ENCODE data around the gene TMEM120B.
A peak's percentile ranks its signal among the peaks of the same experiment; 100 is the strongest.
"Not testable (repeated sequence)": the region's sequence is repeated elsewhere in the genome, so short reads cannot be mapped to it uniquely, and the experiment has no call there.

The TMEM120B gene

GRCh38 chr12:121754836-121755235 is 42.3 kb downstream of the TMEM120B start:
- no peak overlapping the region for H3K4me3 ChIP-seq (ENCODE audit: low read length)
- TF ChIP-seq, protein P1, sequence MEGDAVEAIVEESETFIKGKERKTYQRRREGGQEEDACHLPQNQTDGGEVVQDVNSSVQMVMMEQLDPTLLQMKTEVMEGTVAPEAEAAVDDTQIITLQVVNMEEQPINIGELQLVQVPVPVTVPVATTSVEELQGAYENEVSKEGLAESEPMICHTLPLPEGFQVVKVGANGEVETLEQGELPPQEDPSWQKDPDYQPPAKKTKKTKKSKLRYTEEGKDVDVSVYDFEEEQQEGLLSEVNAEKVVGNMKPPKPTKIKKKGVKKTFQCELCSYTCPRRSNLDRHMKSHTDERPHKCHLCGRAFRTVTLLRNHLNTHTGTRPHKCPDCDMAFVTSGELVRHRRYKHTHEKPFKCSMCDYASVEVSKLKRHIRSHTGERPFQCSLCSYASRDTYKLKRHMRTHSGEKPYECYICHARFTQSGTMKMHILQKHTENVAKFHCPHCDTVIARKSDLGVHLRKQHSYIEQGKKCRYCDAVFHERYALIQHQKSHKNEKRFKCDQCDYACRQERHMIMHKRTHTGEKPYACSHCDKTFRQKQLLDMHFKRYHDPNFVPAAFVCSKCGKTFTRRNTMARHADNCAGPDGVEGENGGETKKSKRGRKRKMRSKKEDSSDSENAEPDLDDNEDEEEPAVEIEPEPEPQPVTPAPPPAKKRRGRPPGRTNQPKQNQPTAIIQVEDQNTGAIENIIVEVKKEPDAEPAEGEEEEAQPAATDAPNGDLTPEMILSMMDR (IDR thresholded peaks at IDR 0.05; ENCODE audit: insufficient read depth, low read depth, low read length, missing control alignments): no peak
- no peak for DNase-seq (ENCODE audit: low read depth)

- TF ChIP-seq, protein P1 (IDR thresholded peaks at IDR 0.05; ENCODE audit: insufficient read depth, low read depth, low read length, missing control alignments): no peak
Observed at GRCh38 chr12:121755591-121755990, 43.0 kb downstream of the TMEM120B start.

DNA sequence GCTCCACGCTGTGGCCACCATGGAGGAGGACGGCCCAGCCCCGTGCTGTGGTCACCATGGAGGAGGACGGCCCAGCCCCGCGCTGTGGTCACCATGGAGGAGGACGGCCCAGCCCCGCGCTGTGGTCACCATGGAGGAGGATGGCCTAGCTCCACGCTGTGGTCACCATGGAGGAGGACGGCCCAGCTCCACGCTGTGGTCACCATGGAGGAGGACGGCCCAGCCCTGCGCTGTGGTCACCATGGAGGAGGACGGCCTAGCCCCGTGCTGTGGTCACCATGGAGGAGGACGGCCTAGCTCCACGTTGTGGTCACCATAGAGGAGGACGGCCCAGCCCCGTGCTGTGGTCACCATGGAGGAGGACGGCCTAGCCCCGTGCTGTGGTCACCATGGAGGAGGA is 46.0 kb downstream of the TMEM120B start:
- H3K4me3 ChIP-seq (ENCODE audit: low read length); DNase-seq (ENCODE audit: low read depth): not testable (repeated sequence)

More at GRCh38 chr12:121755591-121755990, 43.0 kb downstream of the TMEM120B start:
- DNase-seq (ENCODE audit: low read depth): no peak
- H3K4me3 ChIP-seq (ENCODE audit: low read length): no peak overlapping the region

- H3K4me3 ChIP-seq (ENCODE audit: low read length): no peak overlapping the region
- DNase-seq (ENCODE audit: low read depth): no peak
- TF ChIP-seq, protein P1 (IDR thresholded peaks at IDR 0.05; ENCODE audit: insufficient read depth, low read depth, low read length, missing control alignments): no peak
Observed at GRCh38 chr12:121762269-121762668, 49.7 kb downstream of the TMEM120B start.

GRCh38 chr12:121764808-121765207 is 52.3 kb downstream of the TMEM120B start:
- no peak overlapping the region for H3K4me3 ChIP-seq (ENCODE audit: low read length)
- TF ChIP-seq, protein P1 (IDR thresholded peaks at IDR 0.05; ENCODE audit: insufficient read depth, low read depth, low read length, missing control alignments): no peak

DNA sequence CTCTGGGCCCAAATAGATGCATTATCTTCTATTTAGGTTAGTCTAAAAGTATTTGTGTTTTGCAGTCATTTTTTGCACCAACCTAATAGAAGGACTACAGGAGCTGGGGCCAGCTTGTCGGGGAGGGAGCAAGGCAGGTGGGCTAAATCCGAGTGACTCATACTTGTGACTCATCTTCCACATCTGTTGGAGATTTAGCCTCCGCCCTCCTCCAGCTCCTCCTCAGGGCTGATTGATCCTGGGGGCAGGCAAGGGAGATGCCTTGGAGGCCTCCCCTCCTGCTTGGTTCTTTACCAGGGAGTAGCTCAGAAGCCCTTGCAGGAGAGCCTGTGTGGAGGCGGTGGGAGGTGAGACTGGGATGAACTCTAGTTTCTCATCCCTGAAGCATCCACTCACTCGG is 53.0 kb downstream of the TMEM120B start:
- H3K4me3 ChIP-seq (ENCODE audit: low read length): no peak overlapping the region
- peak; percentile 62 for DNase-seq (ENCODE audit: low read depth)
- TF ChIP-seq, protein P1 (IDR thresholded peaks at IDR 0.05; ENCODE audit: insufficient read depth, low read depth, low read length, missing control alignments): no peak

More at GRCh38 chr12:121764808-121765207, 52.3 kb downstream of the TMEM120B start:
- no peak for DNase-seq (ENCODE audit: low read depth)

DNA sequence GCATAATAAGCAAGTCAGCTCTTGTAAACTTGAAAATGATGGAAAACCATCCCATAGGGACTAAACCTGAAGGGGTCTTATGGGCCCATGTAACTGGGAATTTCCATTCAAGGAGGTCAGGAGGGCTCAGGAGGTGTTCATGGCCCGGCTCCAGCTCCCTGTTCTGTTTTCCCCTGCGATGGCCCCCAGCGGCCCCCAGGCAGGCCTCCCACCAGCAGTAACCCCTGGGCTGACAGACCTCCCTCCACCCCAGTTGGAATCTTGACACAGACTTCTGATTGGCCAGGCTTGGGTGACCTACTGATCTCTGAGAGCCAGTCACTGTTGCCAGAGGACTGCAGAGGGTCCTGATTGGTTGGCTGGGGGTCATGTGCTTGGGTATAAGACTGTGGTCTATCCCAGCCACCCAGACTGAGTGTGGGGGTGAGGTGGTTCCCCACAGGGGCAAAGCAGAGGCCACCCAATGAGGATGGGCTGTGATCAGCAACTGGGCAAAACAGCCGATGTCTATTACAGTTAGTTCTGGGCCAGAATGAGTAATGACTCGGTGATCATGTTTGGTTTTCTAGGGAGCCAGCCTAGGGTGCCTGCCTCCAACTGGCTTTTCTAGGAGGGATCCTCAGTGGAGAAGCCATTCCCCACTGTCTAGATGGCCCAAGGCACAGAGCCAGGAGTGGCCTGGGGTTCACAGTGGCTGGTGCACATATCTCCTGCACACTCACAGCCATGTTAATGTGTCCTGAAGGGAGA is 53.9 kb downstream of the TMEM120B start:
- no peak overlapping the region for H3K4me3 ChIP-seq (ENCODE audit: low read length)
- DNase-seq (ENCODE audit: low read depth): no peak
- TF ChIP-seq, protein P1 (IDR thresholded peaks at IDR 0.05; ENCODE audit: insufficient read depth, low read depth, low read length, missing control alignments): no peak
